GM12878 (cell line): ENCODE measurements around the gene PARP2. TPM values are rescaled to one million over a fixed set of nuclear protein-coding genes. Genes with fewer than 3 reads are reported as not detected.

Source experiments
- FOS ChIP-seq: IDR thresholded peaks from 3 replicates; pipeline ENCODE4 v1.6.1; 2011; ENCODE audit warnings: borderline replicate concordance; ENCODE audit not compliant: insufficient read length; ENCODE audit errors: extremely low read depth
- HSF1 ChIP-seq: fragments of 150-350 bp; IDR thresholded peaks from 2 replicates; pipeline ENCODE4 v1.6.1; 2014; ENCODE audit warnings: mild to moderate bottlenecking, low read depth, low read length
- IRF3 ChIP-seq: fragments of 450-650 bp; IDR thresholded peaks from 2 replicates; pipeline ENCODE4 v1.6.1; 2014; ENCODE audit warnings: mild to moderate bottlenecking
- RELB ChIP-seq: fragments of 450-650 bp; IDR thresholded peaks from 2 replicates; pipeline ENCODE4 v1.6.1; 2017; ENCODE audit warnings: low read depth, mild to moderate bottlenecking, moderate library complexity
- SKIL ChIP-seq: fragments of 450-650 bp; IDR thresholded peaks from 2 replicates; pipeline ENCODE4 v1.6.1; 2017; ENCODE audit warnings: mild to moderate bottlenecking, low read depth, inconsistent platforms; ENCODE audit not compliant: poor library complexity, severe bottlenecking
- polyA plus RNA-seq, 11 experiments: library from polyadenylated mRNA; depleted of rRNA in 4 of 11; unstranded in 6 of 11; stranded (reverse) in 5 of 11; fragments of >200 nt; fragmentation: Nextera tagmentation in 4 of 11; fragmentation: Illumina TruSeq in 1 of 11; extraction: Ambion mirVana in 4 of 11; extraction: Trizol in 1 of 11; gene quantifications; 1 replicate in 1 of 11; 2 replicates in 10 of 11; pipeline versions ENCODE4 v1.2.1 to v1.2.3, GENCODE V29; 2011 to 2016; ENCODE audit warnings: inconsistent platforms in 2 of 11, missing spikeins in 2 of 11, low read depth in 1 of 11
- total RNA-seq, 4 experiments: library from RNA; depleted of rRNA in 3 of 4; stranded (reverse); fragments of >200 nt in 3 of 4; fragmentation: Illumina TruSeq in 1 of 4; extraction: Trizol in 1 of 4; gene quantifications; 2 replicates each; pipeline versions ENCODE4 v1.2.1 to v1.2.3, GENCODE V29; 2013 to 2021

PARP2 gene
- total and polyA plus RNA-seq, 10 of the 15 experiments (the other 5 are each of a cell fraction or from before 2014, with no cell fraction given), result 26.7 to 75.4 (median 42.3) TPM

- no peak for TF ChIP-seq SKIL
- TF ChIP-seq FOS, result no peak
- no peak for TF ChIP-seq IRF3
- no peak for TF ChIP-seq RELB
- no peak for TF ChIP-seq HSF1
Observed at GRCh38 chr14:20384321-20384720, 40.9 kb downstream of the PARP2 start (continued).
